Measurements from ENCODE around the gene ZSWIM6. TPM values are rescaled to one million over a fixed set of nuclear protein-coding genes. Genes with fewer than 3 reads are reported as not detected.

The ZSWIM6 gene
- total RNA-seq = 20.2 to 20.7 TPM (median 20.3 TPM) in 3 replicates
- long read RNA-seq, partial matches to known transcripts = 0 of 2 reads
- long read RNA-seq, other reads (novel, unspliced or antisense) = 2 of 2 reads

- peaks cover 1% of the 10 kb centered on the region for H3K36me3 Mint-ChIP-seq (ENCODE audit: low read depth)
Measured at GRCh38 chr5:61331407-61332357, at the start of gene ZSWIM6. Gene ZSWIM6, plus strand, starts transcription at chr5:61332258. Its CDS starts 15 bp downstream, at chr5:61332273.

GRCh38 chr5:61283471-61283870, 48.6 kb upstream of the ZSWIM6 start:
- TF ChIP-seq, protein P1, sequence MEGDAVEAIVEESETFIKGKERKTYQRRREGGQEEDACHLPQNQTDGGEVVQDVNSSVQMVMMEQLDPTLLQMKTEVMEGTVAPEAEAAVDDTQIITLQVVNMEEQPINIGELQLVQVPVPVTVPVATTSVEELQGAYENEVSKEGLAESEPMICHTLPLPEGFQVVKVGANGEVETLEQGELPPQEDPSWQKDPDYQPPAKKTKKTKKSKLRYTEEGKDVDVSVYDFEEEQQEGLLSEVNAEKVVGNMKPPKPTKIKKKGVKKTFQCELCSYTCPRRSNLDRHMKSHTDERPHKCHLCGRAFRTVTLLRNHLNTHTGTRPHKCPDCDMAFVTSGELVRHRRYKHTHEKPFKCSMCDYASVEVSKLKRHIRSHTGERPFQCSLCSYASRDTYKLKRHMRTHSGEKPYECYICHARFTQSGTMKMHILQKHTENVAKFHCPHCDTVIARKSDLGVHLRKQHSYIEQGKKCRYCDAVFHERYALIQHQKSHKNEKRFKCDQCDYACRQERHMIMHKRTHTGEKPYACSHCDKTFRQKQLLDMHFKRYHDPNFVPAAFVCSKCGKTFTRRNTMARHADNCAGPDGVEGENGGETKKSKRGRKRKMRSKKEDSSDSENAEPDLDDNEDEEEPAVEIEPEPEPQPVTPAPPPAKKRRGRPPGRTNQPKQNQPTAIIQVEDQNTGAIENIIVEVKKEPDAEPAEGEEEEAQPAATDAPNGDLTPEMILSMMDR (IDR thresholded peaks at IDR 0.05) = no peak

More at GRCh38 chr5:61331407-61332357, at the start of gene ZSWIM6:
- DNase-seq (ENCODE audit: low spot score) = peak; percentile 99
- Mint-ChIP-seq H3K27ac (ENCODE audit: unreplicated experiment) (peak within 1 kb of the TSS; percentile 95), H3K4me1 (ENCODE audit: low read depth) (peaks cover 61% of the 10 kb centered on the region), H3K9me3 (ENCODE audit: low read depth) (no peaks in the 10 kb centered on the region), H3K27me3 (ENCODE audit: low read depth) (no peaks in the 10 kb centered on the region), H3K4me3 (ENCODE audit: unreplicated experiment) (peak within 1 kb of the TSS; percentile 85)
- TF ChIP-seq, protein P1 (IDR thresholded peaks at IDR 0.05) = no peak

GRCh38 chr5:61285531-61285930, 46.5 kb upstream of the ZSWIM6 start:
- no peaks in the 10 kb centered on the region for H3K9me3 Mint-ChIP-seq (ENCODE audit: low read depth)
- H3K36me3 Mint-ChIP-seq (ENCODE audit: low read depth) = no peaks in the 10 kb centered on the region
- H3K4me3 Mint-ChIP-seq (ENCODE audit: unreplicated experiment) = no peak overlapping the region
- TF ChIP-seq, protein P1 (IDR thresholded peaks at IDR 0.05) = no peak
- no peak overlapping the region for H3K27ac Mint-ChIP-seq (ENCODE audit: unreplicated experiment)
- no peaks in the 10 kb centered on the region for H3K27me3 Mint-ChIP-seq (ENCODE audit: low read depth)
- peaks cover 5% of the 10 kb centered on the region for H3K4me1 Mint-ChIP-seq (ENCODE audit: low read depth)
- no peak for DNase-seq (ENCODE audit: low spot score)

More at GRCh38 chr5:61283471-61283870, 48.6 kb upstream of the ZSWIM6 start:
- Mint-ChIP-seq H3K27me3 (ENCODE audit: low read depth) (no peaks in the 10 kb centered on the region), H3K4me1 (ENCODE audit: low read depth) (peaks cover 13% of the 10 kb centered on the region), H3K27ac (ENCODE audit: unreplicated experiment) (no peak overlapping the region), H3K4me3 (ENCODE audit: unreplicated experiment) (no peak overlapping the region), H3K36me3 (ENCODE audit: low read depth) (no peaks in the 10 kb centered on the region), H3K9me3 (ENCODE audit: low read depth) (no peaks in the 10 kb centered on the region)
- no peak for DNase-seq (ENCODE audit: low spot score)

DNA sequence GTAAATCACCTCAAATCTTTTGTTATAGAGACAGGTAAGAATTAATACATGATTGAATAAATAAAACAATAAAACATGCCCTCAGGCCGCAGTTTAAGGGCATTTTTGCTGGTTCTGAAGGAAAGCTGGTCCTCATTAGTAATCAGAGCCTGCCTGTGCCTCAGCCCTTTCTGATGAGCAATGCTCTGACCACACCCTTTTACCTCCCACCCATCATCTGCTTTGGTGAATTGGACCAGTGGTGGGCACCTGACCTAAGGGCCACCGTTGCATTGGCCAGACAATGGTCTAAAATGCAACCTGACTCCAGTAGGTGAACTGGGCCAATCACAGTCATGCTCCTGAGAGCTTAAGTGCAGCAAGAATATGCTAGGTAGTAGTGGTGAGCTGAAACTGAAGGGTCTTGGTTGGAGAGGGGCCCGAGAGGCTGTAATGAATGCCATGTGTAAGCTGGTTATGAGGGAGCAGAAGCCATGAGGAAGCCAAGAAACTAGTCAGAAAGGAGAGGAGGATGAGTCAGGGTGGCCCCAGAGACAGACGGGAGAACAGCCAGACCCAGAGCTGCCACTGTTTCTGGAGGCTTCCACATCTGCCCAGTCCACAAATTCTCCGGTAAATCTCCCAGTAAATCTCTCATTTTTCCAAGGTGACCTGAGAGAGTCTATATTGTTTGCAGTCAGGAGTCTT, 45.5 kb upstream of the ZSWIM6 start:
- no peak overlapping the region for H3K27ac Mint-ChIP-seq (ENCODE audit: unreplicated experiment)
- peaks cover 8% of the 10 kb centered on the region for H3K4me1 Mint-ChIP-seq (ENCODE audit: low read depth)
- DNase-seq (ENCODE audit: low spot score) = no peak
- H3K4me3 Mint-ChIP-seq (ENCODE audit: unreplicated experiment) = no peak overlapping the region
- H3K36me3 Mint-ChIP-seq (ENCODE audit: low read depth) = no peaks in the 10 kb centered on the region
- no peaks in the 10 kb centered on the region for H3K9me3 Mint-ChIP-seq (ENCODE audit: low read depth)
- TF ChIP-seq, protein P1 (IDR thresholded peaks at IDR 0.05) = no peak
- H3K27me3 Mint-ChIP-seq (ENCODE audit: low read depth) = no peaks in the 10 kb centered on the region

- DNase-seq (ENCODE audit: low spot score) = no peak
- H3K4me3 Mint-ChIP-seq (ENCODE audit: unreplicated experiment) = no peak overlapping the region
- H3K9me3 Mint-ChIP-seq (ENCODE audit: low read depth) = no peaks in the 10 kb centered on the region
- no peak overlapping the region for H3K27ac Mint-ChIP-seq (ENCODE audit: unreplicated experiment)
- no peaks in the 10 kb centered on the region for H3K36me3 Mint-ChIP-seq (ENCODE audit: low read depth)
- TF ChIP-seq, protein P1 (IDR thresholded peaks at IDR 0.05) = no peak
- peaks cover 8% of the 10 kb centered on the region for H3K4me1 Mint-ChIP-seq (ENCODE audit: low read depth)
- no peaks in the 10 kb centered on the region for H3K27me3 Mint-ChIP-seq (ENCODE audit: low read depth)
Measured at GRCh38 chr5:61287474-61287873, 44.6 kb upstream of the ZSWIM6 start.

Data from chondrocyte (in vitro differentiated cells).